Lower leg skin (tissue), 3 donors: ENCODE measurements around the gene ST8SIA4.

Experiments used
- POLR2A ChIP-seq, 2 donors: fragments of 450-650 bp; IDR thresholded peaks; one replicate each; pipeline ENCODE4 v1.6.1; 2016 to 2017; ENCODE audit warnings: antibody characterized with exemption in 2 of 2, mild to moderate bottlenecking in 1 of 2, moderate library complexity in 1 of 2
- TF ChIP-seq, protein P1 (sequence below), 3 donors: fragments of 450-650 bp; IDR thresholded peaks; one replicate each; pipeline ENCODE4 v1.5.1; 2016; ENCODE audit warnings: antibody characterized with exemption in 3 of 3, mild to moderate bottlenecking in 3 of 3, moderate library complexity in 2 of 3

DNA sequence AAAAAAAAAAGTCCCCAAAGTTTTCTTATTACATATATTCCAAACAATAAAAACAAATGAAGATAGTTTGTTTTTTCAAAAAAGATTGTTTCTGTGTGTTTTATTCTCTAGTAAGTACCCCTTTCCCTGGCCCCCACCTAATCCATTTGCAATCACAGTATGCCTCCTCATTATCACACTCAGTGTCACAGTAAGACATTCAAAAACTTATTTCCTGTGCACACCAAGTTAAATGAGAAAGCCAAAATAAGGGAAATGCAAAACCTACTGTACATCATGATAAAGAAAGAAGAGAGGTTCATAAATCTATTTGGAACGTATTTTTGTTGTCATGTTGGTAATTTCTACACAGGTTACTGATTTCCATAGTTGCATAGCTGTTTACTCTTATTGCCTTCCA is 62.3 kb downstream of the ST8SIA4 start:
- TF ChIP-seq, protein P1, sequence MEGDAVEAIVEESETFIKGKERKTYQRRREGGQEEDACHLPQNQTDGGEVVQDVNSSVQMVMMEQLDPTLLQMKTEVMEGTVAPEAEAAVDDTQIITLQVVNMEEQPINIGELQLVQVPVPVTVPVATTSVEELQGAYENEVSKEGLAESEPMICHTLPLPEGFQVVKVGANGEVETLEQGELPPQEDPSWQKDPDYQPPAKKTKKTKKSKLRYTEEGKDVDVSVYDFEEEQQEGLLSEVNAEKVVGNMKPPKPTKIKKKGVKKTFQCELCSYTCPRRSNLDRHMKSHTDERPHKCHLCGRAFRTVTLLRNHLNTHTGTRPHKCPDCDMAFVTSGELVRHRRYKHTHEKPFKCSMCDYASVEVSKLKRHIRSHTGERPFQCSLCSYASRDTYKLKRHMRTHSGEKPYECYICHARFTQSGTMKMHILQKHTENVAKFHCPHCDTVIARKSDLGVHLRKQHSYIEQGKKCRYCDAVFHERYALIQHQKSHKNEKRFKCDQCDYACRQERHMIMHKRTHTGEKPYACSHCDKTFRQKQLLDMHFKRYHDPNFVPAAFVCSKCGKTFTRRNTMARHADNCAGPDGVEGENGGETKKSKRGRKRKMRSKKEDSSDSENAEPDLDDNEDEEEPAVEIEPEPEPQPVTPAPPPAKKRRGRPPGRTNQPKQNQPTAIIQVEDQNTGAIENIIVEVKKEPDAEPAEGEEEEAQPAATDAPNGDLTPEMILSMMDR (IDR thresholded peaks at IDR 0.05), result no peak
- no peak for TF ChIP-seq POLR2A (IDR thresholded peaks at IDR 0.05)
